GM18519 (cell line): Measurements from ENCODE around the gene TNFSF13.

Experiments
- ATAC-seq: cut with Tn5 transposase; IDR thresholded peaks from one replicate; pipeline ENCODE4 v1.9.1; 2021; ENCODE audit warnings: mild to moderate bottlenecking, moderate library complexity; ENCODE audit not compliant: unreplicated experiment, low FRiP score

The TNFSF13 gene

DNA sequence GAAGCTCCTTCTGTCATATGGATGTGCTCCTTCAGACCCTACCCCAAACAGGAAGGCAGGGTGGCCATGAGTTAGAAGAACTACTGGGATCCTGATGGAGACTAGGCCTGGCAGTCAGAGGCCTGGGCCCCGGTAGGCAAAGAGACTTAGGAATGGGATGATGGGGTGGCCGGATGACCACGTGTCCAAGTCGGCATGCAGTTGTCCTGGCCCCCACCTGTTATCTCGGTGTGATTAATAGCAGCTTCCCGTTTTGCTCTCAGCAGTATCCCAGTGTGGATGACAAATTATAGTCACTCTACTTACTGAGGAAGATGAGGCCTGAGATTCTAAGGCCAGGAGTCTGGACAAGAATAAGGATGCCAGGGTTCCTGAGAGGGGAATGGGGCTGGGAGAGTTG is 8.2 kb upstream of the TNFSF13 start:
- no peak for ATAC-seq

DNA sequence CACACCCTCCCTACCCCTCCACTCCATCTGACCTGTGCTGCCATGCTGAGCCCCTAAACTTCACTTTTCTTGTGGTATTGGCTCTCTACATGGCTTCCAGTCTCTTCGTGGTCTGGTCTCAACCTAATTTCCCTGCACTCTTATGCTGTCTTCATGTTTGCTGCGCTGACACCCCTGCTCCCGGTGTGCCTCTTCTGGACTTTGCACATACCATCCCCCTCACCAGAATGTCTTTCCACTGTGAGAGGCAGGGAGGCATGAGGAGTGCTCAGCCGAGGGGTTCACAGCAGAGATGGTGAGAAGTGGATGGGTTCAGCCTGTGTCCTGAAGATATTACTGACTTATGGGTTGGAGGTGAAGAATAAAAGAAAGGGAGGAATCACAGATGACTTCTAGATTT is 7.2 kb upstream of the TNFSF13 start:
- ATAC-seq = no peak

DNA sequence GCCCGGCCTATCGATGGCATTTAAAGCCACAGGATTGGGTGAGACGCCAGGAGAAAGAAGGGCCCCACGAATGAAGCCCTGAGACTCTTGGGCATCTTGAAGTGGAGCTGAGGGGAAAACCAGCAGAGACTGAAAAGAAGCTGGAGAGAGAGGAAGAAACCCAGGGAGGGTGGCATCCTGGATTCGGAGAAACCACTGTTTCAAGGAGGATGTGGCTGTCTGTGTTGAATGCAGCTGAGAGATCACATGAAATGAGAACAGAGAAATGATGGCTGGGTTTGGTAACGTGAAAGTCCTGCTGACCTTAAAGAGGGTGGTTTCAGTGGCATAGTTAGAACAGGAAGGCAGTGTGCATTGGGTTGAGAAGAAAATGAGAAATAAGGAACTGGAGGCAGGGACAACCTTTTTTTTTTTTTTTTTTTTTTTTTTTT is 5.9 kb upstream of the TNFSF13 start:
- ATAC-seq = no peak

DNA sequence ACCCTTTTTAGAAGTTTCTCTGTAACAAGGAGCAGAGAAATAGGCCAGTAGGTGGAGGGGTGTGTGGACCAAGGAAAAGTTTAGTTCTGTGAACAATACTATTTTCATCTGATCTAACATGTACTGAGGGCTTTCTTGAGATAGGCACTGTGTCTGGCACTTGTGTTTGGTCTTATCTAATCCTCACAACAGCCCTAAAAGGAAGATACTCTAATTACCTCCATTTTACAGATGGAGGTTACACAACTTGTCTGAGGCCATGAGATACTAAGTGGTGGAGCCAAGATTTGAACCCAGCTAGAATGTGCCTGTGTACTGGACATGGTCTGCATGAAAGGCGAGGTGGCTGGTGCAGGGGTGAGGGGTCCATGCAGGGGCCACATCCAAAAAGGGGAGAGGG is 5.2 kb upstream of the TNFSF13 start:
- no peak for ATAC-seq

DNA sequence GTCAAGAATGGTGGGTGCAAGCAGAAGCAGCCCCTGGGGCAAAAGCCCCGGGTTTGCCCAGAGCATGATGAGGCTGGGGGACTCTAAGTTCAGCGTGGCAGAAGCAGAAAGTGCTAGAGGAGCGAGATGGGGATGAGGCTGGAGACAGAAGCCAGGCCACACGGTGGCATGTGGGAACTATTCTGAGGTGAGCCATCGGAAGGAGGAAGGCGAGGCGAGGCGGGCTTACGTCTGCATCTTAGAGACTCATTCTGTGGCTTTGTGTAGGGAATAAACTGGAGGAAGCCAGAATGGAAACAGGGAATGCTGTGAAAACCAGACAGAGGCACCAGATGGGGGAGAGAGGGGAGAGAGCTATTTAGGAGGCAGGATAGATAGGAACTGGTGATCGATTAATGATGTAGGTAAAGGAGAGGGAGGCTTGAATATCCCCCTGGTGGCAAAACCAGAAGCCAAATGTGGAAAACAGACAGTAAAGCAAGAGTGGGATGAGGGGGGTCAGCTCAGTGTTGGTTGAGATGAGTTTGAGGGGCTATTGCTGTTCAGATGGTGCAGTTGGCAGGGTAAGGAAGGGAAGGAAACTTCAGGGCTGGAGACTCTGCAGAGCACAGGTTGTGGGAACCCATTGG is 3.1 kb upstream of the TNFSF13 start:
- ATAC-seq = no peak

DNA sequence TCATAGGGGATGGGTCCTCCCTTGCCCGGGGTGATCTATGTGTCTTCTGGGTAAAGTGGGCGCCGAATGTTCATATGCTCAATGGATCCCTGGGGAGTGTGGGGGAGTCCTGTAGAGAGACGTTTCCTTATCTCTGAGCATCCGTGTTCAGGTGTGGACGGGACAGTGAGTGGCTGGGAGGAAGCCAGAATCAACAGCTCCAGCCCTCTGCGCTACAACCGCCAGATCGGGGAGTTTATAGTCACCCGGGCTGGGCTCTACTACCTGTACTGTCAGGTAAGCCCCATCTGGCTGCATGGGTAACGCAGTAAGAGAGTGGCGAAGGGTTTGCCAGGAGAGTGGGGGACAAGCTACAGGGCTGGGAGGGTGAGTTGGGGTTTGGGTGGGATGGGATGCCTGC is 1.9 kb upstream of the TNFSF13 start:
- ATAC-seq = no peak

DNA sequence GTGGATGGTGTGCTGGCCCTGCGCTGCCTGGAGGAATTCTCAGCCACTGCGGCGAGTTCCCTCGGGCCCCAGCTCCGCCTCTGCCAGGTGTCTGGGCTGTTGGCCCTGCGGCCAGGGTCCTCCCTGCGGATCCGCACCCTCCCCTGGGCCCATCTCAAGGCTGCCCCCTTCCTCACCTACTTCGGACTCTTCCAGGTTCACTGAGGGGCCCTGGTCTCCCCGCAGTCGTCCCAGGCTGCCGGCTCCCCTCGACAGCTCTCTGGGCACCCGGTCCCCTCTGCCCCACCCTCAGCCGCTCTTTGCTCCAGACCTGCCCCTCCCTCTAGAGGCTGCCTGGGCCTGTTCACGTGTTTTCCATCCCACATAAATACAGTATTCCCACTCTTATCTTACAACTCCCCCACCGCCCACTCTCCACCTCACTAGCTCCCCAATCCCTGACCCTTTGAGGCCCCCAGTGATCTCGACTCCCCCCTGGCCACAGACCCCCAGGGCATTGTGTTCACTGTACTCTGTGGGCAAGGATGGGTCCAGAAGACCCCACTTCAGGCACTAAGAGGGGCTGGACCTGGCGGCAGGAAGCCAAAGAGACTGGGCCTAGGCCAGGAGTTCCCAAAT is 1.3 kb upstream of the TNFSF13 start:
- no peak for ATAC-seq

DNA sequence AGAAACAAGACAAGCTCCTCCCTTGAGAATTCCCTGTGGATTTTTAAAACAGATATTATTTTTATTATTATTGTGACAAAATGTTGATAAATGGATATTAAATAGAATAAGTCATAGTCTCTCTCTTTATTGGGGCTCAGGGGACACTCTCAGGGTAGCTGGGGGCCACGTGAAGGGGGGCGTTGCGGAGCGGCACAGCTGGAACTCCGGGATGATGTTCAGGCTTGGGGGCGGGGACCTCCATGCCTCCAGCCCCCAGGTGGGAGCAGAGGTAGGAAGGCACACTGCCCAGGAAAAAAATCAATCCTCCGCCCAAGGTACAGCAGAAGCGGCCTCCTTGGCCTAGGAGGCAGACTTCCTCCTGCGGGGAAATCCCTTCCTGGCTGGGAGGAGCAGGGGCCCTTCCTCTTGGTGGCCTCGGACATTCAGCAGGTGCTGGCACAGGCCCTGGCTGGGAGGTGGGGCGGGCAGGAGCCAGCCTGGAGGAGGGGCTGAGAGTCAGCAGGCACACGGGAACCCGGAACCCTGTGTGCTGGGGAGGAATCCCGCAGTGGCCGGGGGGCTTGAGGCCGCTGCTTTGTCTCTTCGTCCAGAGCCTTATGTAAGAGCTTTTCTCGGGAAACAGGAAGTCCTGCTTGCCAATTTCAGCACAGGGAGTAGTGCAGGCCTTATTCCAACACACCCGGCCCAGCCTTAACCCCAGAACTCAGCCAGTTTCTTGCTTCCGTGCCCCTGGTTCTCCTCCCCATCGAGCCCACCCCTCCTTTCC is 591 bp upstream of the TNFSF13 start:
- ATAC-seq = no peak

DNA sequence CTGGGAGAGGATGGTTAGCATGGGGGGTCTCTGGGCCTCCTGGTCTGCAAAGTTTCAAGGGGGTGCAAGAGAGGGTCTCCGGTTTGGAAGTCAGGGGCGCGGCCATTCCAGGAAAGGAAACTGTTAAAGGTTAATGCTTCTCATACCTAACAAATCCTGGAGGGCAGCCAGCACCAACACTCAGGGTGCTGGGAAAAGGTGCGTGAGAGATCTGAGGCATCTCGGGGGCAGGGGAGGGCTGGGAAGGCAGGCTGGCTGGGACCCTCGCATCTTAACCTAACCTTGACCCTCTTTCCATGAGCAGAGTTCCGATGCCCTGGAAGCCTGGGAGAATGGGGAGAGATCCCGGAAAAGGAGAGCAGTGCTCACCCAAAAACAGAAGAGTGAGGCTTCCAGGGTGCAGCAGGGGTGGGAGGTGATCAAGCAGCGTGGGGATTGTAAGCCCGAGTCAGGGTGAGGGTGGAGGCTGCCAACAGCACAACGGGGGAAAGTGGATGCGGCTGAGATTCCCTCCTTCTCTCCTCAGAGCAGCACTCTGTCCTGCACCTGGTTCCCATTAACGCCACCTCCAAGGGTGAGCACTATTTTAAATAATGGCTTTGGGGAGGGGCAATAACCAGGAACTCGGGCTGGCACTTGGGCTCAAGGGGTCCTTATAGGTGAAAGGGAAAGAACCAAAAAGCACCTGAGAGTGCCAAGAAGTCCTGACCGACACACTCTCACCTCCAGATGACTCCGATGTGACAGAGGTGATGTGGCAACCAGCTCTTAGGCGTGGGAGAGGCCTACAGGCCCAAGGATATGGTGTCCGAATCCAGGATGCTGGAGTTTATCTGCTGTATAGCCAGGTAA is 996 bp downstream of the TNFSF13 start:
- ATAC-seq = no peak

DNA sequence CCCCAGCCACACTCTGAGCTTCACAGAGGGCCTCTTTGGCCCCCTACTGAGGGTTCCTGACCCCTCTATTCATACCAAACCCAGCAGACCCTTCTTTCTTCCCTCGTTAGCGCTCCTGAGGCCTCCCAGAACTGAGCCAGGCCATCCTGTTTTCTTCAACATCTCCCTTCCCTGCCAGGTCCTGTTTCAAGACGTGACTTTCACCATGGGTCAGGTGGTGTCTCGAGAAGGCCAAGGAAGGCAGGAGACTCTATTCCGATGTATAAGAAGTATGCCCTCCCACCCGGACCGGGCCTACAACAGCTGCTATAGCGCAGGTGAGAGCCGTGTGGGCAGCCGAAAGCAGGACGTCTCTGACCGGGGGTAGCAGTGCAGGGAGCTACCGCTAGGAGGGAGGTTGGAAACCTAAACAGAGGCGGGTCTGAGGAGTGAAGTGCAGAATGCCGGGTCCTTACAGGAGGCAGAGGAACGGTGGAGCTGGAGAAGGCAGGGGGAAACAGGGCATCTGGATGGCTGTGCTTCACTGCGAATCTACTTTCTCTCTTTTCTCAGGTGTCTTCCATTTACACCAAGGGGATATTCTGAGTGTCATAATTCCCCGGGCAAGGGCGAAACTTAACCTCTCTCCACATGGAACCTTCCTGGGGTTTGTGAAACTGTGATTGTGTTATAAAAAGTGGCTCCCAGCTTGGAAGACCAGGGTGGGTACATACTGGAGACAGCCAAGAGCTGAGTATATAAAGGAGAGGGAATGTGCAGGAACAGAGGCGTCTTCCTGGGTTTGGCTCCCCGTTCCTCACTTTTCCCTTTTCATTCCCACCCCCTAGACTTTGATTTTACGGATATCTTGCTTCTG is 1.9 kb downstream of the TNFSF13 start:
- ATAC-seq = no peak

DNA sequence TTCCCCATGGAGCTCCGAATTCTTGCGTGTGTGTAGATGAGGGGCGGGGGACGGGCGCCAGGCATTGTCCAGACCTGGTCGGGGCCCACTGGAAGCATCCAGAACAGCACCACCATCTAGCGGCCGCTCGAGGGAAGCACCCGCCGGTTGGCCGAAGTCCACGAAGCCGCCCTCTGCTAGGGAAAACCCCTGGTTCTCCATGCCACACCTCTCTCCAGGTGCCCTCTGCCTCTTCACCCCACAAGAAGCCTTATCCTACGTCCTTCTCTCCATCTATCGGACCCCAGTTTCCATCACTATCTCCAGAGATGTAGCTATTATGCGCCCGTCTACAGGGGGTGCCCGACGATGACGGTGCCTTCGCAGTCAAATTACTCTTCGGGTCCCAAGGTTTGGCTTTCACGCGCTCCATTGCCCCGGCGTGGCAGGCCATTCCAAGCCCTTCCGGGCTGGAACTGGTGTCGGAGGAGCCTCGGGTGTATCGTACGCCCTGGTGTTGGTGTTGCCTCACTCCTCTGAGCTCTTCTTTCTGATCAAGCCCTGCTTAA is 2.6 kb downstream of the TNFSF13 start:
- peak; percentile 39 for ATAC-seq

DNA sequence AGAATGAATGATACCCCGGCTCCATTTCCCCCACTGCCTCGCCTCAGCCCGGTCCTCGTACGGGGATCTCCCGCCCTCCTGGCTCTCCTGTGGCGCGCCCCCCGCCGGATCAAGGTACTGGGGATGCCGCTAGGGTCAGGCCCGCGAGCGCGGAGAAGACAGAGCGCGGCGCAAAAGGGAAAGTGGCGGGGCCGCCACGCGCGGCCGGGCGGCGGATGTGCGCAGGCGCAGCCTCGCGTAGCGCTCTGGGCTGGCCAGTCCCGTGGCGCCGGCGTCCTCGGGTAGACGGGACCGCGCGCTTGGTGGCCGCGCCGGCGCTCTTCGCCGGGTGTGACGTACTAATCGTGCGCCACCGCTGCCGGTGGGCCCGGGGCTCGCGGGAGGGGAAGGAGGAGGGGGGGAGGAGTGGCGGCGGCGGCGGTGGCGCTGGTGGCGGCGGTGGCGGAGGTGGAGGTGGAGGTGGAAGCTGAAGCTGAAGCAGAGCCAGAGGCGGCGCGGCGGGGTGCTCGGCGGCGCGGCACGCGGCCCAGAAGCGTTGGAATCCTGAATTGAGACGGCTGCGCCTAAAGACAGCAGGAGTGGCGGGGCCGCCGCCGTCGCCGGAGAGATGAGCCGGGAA is 3.1 kb downstream of the TNFSF13 start, which contains the start of gene SENP3:
Gene SENP3 (plus strand): TSS at position 331 of the 619 bp plus-strand sequence. CDS start 1,158 bp downstream, outside the sequence.
- peak; percentile 59 for ATAC-seq

DNA sequence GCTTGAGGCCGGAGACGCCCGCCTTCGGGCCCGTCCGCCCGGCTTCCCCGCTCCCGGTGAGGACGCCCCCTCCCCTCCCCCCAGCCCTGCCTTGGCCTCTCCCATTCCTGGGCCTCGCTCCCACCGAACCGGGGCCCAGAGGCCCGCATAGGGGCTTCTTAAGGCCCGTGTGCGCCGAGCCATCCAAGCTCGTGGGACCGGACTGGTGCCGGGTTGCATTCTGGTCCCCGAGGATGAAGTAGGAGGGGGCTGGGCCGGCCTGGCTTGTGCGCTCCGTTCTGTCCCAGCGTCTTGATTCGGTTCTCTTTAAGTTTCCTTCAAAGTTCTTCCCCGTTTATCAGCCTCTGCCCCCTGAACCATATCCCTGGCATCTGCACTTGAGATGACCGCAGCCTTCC is 3.7 kb downstream of the TNFSF13 start:
- no peak for ATAC-seq

DNA sequence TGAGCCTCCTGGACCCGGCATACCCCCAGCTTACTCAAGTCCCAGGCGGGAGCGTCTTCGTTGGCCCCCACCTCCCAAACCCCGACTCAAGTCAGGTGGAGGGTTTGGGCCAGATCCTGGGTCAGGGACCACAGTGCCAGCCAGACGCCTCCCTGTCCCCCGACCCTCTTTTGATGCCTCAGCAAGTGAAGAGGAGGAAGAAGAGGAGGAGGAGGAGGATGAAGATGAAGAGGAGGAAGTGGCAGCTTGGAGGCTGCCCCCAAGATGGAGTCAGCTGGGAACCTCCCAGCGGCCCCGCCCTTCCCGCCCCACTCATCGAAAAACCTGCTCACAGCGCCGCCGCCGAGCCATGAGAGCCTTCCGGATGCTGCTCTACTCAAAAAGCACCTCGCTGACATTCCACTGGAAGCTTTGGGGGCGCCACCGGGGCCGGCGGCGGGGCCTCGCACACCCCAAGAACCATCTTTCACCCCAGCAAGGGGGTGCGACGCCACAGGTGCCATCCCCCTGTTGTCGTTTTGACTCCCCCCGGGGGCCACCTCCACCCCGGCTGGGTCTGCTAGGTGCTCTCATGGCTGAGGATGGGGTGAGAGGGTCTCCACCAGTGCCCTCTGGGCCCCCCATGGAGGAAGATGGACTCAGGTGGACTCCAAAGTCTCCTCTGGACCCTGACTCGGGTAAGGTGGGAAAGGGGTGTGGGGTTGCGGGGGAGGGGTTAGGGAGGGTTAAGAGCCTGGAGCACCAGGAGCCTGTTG is 4.7 kb downstream of the TNFSF13 start:
- no peak for ATAC-seq

DNA sequence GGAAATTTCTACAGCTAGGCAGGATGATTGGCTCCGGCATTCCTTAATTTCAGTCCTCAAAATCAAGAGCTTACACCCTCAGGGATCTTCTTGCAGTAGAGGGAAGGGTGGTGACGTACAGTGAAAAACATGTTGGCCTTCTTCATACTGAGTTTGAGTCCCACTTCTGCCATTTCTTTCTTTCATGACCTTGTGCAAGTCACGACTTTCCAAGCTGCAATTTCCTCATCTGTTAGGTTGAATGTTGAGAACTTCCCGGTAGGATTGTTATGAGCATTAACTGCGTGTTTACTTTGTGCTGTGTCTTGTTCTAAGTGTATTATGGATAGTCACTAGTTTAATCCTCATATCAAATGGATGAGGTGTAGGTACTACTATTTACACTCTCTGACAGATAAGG is 11.0 kb downstream of the TNFSF13 start:
- no peak for ATAC-seq

DNA sequence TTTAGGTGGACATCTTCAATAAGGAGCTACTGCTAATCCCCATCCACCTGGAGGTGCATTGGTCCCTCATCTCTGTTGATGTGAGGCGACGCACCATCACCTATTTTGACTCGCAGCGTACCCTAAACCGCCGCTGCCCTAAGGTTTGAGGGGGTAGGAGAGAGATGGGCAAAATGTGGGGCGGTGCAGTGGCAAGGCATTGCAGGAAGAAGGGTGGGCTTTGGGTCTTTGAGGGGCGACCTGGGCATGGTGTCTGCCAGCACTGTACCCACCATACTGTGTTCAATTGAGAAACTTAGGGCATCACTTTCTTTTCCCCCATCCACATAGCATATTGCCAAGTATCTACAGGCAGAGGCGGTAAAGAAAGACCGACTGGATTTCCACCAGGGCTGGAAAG is 11.8 kb downstream of the TNFSF13 start:
- ATAC-seq = no peak

DNA sequence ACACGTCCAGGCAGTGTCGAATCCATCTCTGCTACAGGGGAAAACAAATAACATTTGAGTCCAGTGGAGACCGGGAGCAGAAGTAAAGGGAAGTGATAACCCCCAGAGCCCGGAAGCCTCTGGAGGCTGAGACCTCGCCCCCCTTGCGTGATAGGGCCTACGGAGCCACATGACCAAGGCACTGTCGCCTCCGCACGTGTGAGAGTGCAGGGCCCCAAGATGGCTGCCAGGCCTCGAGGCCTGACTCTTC is 13.7 kb downstream of the TNFSF13 start:
- ATAC-seq = no peak

DNA sequence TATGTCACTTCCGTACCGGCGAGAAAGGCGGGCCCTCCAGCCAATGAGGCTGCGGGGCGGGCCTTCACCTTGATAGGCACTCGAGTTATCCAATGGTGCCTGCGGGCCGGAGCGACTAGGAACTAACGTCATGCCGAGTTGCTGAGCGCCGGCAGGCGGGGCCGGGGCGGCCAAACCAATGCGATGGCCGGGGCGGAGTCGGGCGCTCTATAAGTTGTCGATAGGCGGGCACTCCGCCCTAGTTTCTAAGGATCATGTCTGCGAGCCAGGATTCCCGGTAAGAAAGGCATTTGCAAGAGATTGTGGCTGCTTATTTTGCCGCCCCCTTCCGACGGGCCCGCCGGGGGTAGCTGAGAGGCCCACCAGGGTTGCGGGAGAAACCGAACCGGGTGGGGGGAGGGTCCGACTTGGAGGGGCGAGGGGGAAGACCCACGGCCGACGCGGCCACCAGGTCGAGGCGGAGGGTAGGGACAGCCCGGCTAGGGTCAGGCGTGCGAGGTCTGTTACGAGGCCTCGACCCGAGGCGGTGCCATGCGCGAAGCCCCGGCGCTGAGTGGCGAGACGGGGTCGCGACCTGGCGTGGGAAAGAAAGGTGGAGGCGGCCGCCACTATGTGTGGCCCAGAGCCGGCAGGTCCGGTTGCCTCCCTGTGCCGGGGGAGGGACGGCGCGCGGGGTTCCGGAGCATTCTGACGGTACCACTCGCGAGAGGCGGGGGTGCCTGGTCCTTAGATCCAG is 14.2 kb downstream of the TNFSF13 start:
- peak; percentile 87 for ATAC-seq
